WTC11 (cell line): ENCODE measurements around the gene CD300E.

ENCODE experiments used
- CREM ChIP-seq: sonication (generic); formaldehyde crosslinking; IDR thresholded peaks from 2 replicates; pipeline ENCODE4 v1.8.1; 2022; ENCODE audit warnings: mild to moderate bottlenecking, missing genetic modification reagents, moderate library complexity
- JUN ChIP-seq: sonication (generic); formaldehyde crosslinking; IDR thresholded peaks from 2 replicates; pipeline ENCODE4 v1.8.0; 2023; ENCODE audit warnings: mild to moderate bottlenecking, missing genetic modification reagents
- NR3C1 ChIP-seq: sonication (generic); formaldehyde crosslinking; conservative IDR thresholded peaks from 2 replicates; pipeline ENCODE4 v1.8.1; 2023; ENCODE audit warnings: low read depth, mild to moderate bottlenecking, missing genetic modification reagents
- TF ChIP-seq, protein P1 (sequence below): fragments of 200-600 bp; IDR thresholded peaks from 2 replicates; pipeline ENCODE4 v1.8.0; 2022; ENCODE audit warnings: antibody characterized with exemption

DNA sequence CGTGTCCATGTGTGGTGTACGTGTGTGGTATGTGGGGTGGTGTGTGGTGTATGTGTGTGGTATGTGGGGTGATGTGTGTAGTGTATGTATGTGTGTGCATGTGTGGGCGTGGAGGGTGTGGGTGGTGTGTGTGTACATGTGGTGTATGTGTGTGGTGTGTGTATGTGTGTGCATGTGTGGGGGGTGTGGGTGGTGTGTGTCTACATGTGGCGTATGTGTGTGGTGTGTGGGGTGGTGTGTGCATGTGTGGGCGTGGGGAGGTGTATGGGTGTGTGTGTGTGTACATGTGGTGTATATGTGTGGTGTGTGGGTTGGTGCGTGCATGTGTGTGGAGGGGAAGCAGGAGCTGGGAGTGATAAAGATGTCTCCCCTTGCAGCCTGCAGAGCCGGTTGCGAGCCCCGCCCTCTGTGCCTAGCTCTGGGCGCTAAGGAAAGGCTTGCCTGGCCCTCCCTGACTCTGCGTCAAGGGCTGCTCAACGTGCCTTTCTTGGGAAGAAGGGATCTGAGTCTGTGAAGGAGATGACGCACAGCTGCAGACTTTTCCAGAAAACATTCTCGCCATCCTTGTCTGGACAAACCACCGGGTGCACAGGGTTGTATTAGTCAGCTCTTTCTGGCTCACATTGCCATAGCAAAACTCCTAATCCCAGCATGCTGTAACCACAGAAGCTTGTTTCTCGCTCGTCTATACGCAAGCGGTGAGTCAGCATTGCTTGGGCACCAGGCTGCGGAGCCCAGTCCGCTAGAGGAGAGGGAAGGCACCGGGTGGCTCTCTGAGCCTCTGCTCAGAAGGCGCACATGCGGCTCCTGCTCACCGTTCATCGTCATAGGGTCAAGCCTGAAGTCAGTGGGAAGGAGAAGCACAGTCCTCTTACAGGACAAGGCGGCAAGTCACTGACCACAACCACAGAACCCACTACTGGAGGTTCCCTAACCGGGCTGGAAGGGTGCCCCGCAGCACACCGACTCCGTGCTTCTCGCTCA is 54.2 kb downstream of the CD300E start:
- no peak for TF ChIP-seq CREM (CRISPR knock-in tag)
- TF ChIP-seq NR3C1 (CRISPR knock-in tag), result no peak
- TF ChIP-seq, protein P1, sequence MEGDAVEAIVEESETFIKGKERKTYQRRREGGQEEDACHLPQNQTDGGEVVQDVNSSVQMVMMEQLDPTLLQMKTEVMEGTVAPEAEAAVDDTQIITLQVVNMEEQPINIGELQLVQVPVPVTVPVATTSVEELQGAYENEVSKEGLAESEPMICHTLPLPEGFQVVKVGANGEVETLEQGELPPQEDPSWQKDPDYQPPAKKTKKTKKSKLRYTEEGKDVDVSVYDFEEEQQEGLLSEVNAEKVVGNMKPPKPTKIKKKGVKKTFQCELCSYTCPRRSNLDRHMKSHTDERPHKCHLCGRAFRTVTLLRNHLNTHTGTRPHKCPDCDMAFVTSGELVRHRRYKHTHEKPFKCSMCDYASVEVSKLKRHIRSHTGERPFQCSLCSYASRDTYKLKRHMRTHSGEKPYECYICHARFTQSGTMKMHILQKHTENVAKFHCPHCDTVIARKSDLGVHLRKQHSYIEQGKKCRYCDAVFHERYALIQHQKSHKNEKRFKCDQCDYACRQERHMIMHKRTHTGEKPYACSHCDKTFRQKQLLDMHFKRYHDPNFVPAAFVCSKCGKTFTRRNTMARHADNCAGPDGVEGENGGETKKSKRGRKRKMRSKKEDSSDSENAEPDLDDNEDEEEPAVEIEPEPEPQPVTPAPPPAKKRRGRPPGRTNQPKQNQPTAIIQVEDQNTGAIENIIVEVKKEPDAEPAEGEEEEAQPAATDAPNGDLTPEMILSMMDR, result no peak
- no peak for TF ChIP-seq JUN (CRISPR knock-in tag)
